GM19452 (cell line): ENCODE data around the gene COX4I1.

ENCODE experiments used
- ATAC-seq: cut with Tn5 transposase; IDR thresholded peaks from one replicate; pipeline ENCODE4 v1.9.1; 2021; ENCODE audit not compliant: unreplicated experiment

COX4I1 gene

DNA sequence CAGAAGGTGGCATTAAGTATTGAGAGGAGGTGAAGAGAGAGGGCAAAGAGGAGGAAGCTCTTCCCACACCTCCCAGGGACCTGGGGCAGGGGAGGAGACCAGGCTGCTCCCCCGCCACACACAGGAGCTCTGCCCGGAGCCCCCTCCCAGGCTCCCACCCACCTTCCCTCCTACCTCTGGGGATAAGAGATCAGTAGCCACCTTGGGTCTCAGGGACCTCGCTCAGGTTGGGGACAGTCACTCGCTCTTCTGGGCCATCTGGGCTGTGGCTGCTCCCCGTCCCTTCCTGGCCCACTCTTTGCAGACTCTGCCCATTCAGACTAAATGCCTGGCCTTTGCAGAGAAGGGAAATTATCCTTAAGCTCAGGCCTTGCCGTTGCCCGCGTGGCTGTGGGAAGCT is 33.7 kb upstream of the COX4I1 start:
- ATAC-seq = no peak

DNA sequence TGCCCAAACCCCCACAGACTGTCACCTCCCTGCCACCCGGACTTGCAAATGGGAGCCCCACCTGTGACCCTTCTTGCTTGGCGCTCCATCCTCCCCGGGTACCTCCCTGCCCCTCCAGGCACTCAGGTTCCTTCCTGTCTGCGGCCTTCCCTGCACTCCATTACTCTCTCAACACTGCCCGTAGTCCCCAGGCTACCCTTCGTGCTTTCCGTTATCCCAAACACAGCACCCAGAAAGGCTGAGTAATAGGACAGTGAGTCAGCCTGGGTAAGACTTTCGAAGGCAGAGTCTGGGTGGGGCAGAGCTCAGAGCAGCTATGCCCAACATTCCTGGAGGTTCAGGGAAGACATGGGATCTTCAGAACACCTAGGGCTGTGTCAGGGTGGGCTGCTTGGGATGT is 32.0 kb upstream of the COX4I1 start:
- no peak for ATAC-seq

DNA sequence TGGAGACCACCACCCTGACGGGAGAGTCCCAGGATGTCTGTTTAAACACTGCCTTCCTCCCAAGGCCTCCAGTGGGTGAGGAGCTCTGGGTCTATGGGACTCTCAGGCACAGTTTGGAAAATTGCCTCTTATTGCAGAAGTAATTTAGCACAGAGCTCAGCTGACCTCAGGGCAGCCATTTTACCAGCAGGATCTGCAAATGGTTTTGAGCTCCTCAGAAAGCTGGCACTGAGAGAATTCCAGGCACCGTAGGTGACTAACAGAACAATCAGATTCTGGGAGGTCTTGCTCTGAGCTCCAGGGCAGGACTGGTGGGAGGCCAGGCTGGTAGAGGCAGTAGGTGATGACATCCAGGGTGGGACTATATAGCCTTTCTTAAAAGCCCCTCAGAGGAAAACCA is 31.3 kb upstream of the COX4I1 start:
- ATAC-seq = no peak

DNA sequence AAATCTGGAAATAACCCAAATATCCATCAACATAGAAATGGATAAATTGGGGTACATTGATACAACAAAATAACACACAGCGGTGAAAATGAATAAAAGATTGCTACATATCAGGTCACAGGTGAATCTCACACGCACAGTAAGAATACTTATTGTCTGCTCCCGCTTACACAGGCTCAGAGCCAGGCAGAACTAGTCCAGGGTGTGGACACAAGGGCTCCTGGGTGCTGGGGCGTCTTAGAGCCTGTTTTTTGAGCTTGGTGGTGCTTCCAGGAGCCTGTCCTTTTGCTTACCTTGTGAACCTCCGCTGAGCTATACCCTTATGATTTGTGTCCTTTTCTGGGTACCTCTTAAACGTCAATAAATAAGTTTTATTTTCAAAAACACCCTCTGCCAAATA is 28.8 kb upstream of the COX4I1 start:
- ATAC-seq = no peak

DNA sequence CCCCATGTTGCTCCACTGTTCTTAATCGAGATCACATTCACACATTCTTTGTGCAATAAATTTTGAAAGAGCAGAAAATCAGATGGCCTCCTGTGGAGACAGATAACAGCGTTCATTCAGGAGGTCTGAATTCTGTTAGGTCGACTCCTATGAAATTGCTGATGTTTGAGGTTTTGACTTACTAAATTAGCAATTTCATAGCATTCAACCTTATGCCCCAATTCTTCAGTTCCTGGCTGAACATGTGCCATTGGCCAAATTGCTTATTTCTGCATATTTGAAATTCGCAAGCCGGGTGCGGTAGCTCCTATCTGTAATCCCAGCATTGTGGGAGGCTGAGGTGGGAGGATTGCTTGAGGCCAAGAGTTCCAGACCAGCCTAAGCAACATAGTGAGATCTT is 26.5 kb upstream of the COX4I1 start:
- ATAC-seq = no peak

DNA sequence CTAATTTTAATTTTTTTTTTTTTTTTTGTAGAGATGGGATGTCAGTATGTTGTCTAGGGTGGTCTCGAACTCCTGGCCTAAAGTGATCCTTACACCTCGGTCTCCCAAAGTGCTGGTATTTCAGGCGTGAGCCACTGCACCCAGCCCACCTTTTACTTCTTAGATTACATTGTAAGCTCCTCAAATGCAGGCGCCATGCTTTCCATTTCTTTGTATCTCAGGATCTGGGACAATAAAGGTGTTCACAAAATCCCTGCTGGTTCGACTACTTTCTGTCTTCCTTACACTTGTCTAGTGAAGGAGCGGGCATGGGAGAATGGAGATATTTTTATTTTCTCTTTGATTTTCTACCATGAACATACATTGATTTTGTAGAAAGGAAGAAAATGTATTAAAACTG is 25.4 kb upstream of the COX4I1 start:
- no peak for ATAC-seq

DNA sequence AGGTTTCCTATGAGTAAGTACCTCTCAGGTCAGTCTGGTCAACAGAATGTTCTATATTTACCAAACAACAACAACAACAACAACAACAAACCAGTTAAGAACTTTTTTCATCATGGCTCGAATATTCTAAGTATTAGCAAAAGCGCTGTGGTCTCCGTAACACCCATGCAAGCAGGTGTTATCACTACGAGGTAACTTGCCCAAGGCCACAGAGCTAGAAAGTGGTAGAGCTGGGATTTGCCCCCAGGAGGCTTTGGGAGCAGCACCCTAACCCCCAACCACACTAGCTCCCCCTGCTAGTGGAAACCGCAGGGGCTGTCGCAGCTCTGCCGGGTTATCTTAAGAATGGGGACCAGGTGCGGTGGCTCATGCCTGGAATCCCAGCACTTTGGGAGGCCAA is 24.7 kb upstream of the COX4I1 start:
- no peak for ATAC-seq

DNA sequence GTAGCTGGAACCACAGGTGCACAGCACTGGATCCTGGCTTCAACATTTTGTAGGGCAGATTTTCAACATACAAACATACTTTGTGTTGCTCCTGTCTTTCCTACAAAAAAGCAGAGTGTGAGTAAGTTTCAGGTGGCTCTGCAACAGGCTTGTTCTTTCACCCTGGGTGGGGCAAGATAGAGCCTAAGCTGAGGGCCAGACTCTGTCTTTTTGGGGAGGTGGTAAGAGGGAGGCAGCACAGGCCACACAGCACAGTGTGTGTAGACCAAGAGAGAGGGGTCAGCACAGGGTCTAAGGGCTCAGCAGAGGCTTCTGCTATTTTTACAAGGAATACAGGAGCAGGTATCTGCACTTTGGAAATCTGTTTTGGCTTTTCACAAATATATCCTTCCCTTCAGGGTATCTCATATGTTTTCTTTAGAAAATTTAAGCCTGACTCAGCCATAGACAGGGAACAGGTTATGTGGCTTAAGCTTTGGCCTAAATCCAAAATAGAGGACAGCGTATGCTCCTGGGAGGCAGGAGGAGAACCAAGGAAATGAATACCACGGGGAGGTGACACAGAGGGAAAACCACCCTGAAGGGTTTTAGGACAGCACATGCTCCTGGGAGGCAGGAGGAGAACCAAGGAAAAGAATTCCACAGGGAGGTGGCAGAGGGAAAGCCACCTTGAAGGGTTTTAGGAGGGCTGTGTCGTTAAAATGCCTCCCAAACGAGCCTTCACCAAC is 21.7 kb upstream of the COX4I1 start:
- ATAC-seq = no peak

DNA sequence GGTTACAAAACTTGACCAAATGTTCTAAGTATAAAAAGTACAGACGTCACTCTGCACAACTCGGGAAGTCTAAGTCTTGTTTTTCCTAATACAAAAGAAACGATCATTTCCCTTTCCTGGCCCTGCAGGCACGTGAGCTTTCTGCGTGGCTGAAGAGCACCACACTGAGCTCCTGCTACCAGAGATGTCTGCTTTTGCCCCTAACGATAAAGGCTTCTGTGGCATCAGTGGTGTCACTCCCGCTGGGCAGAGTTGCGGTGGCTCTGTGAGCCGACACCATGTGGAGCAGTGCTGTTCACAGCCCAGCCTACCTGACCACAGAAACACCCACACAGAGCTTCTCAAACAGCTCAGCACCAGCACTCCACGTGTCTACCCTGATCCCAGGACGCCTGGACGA is 20.6 kb upstream of the COX4I1 start:
- no peak for ATAC-seq

DNA sequence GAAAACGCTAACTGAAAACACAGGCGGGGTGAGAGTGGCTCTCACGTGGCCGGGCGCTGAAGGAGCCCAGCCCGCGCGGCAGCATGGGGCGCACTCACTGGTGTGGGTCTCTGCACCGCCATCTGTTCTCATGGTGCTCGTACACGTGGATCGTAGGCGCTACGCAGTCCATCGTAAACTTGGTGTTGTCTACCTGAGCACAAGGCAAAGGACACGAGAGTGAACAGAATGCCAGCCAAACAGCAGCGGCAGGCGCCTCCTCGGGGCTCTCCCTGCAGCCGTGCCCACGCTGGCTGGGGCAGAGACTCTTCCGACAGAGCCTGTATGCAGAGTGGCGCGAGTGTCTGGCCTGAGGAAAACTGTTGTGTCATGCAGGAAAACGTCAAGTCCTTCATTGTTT is 19.2 kb upstream of the COX4I1 start:
- ATAC-seq = no peak

DNA sequence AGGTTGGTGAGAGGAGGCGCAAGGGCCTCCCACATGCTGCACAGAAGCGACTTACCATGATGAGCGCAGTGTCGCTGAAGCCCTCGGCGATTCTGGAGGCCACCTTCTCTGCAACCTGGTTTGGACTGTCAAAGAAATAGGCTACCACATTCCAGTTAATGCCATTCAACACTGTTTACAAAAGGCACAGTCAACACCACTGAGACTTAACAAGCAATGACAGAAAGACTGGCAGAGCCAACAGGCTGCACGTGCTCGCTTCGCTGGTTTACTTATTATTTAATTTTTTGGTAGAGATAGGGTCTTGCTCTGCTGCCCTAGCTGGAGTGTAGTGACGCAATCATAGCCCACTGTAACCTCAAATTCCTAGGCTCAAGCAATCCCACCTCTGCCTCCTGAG is 18.3 kb upstream of the COX4I1 start:
- ATAC-seq = no peak

DNA sequence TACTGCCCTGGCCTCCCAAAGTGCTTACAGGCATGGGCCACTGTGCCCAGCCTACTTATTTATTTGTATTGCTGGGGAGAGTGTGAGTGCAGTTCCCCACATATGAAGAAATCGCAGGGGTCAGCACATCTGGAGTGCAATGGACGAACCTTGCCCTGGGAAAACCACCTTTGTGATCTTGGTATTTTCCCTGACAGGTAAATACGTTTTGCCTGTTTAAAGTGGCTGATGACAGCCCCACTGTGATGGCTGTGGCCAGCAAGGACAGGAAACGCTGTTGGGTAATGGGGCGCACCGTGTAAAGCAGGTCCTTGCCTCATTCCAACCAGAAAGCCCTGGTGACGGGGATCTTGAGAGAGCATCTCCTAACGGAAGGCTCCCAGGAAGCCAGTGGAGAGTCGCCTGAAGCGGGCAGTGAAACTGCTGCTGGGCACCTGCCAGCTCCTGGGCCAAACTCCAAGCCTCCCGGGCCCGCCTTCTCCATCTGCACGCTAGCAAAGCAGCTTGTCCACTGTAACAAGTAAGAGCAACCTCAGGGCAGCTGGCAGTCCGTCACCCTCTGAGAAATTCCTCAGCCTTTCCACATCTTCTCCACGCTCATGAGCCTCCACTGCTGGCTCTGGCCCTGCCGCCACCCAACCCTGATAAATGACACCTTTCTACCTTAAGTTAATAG is 17.7 kb upstream of the COX4I1 start:
- ATAC-seq = no peak

DNA sequence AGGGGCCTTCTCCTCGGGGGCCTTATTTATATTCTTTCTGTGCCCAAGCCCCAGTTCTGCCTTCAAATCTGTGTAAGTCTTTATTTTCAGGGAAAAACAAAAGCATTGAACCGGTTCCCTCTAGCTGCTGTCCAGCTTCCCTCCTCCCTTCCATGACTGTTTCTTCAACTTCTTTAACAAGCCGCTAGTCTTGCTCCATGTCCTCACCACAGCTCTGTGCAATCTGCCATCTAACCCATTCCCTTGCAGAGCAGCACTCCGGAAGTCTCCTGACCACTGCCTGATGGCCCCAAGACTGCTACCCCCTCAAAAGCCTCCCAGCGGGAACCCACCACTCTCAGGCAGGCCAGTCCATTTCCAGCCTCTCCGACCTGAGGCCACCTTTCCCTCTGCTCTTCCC is 17.0 kb upstream of the COX4I1 start:
- ATAC-seq = no peak

DNA sequence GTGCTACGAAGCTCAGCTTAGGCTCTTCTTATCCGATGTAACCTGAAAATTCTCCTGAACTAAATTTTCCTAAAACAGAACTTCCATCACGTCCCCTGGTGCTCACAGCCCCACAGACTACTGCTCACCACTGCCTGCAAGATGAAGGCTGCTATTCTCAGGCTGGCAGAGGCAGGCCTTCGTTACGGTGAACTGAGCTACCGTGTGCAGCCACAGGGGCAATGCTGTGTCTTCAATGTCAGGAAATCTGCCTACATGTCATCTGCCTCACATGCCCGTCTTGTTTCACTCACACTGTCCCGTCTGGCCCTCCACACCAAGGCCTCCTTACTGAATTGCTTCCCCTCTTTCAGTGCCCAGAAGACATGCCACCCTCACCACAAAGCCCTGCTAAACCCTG is 16.1 kb upstream of the COX4I1 start:
- no peak for ATAC-seq

DNA sequence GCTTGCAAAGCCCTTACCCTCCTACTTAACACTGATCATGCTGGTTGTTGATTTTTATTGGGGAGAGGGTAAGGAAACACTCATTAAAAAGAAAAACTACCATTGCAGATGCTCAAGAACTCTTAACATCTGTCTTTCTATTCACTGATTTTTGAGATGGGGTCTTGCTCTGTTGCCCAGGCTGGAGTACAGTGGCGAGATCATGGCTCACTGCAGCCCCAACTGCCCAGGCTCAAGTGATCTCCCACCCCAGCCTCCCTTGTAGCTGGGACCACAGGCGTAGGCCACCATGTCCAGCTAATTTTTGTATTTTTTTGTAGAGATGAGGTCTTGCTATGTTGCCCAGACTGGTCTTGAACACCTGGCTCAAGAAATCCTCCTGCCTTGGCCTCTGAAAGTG is 14.7 kb upstream of the COX4I1 start:
- ATAC-seq = no peak

DNA sequence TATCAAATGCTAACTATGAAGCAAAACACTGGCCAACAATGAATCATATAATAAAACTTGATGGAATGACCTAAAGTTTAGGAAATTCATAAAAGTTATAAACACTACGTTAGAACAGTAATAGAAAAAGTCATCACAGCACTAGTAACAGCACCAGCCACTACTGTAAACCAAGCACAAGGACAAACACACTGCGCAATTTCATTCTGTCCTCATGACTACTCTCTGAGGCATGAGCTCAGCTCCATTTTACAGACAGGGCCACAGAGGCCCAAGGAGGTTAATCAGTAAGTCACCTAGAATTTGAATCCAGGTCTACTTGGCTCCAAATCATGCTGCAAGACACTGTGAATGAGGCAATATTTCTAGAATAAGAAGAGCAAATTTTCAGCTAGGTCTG is 13.6 kb upstream of the COX4I1 start:
- ATAC-seq = no peak

DNA sequence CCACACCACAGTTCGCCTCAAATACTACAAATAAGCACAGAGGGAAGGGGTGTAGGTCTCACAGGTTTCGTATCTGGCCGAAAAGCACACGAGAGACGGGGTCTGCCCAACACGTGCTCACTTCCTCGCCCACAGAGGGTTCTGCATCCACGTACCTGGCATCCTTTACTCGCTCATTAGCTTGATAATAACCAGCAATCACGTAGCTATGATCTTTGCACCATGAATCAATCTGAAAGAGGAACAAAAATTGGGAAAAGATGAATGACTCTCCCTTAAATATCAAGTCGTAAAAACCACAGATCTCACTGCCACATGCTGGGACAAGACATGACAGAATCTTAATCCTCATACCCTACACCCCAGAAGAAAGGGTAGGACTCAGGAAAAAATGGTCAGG is 10.7 kb upstream of the COX4I1 start:
- ATAC-seq = no peak

DNA sequence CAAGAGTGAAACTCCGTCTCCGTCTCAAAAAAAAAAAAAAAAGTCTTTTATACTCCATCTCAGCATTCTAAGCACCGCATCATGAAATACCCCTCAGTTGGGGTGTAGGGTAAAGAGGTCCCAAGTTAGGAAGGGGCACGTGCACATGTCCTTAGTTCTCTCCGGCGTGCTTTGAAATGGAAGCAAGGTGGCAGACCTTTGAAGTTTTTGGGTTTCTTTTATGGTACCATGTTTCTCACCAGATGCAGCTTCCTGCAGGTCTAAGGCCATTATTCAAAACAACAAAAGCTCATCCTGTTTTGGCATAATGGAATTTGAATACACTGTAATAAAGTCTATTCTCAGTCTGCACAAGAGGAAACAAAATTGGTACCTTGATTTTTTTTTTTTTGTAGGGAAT is 9.7 kb upstream of the COX4I1 start:
- ATAC-seq = no peak

DNA sequence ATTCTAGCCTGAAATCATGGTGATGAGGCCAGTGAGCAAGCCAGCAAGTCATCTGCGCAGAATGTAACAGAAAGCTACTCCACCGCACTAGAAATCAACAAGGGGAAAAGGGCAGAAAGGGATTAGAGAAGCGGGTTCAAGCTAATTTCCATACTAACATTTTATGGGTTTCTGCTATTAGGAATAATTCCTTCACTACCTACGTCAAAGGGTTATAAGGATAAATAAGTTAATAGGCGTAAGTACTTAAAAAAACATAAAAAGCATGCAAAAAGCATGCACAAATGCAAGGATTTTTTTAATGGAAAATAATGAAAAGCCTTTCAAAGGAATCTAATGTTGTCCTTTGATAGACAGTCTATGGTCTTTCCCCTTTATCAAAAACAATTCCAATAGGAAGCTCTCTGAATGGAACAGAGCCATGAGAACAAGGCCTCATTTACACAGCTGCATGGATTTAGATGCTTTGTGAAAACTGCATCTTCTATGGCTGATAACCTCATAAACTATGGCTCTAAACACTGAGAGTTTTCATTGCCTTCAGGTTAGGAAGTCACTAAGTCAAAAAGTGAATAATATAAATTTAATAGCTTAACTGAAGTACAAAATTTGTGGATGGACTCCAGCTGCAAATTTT is 5.7 kb upstream of the COX4I1 start:
- no peak for ATAC-seq

DNA sequence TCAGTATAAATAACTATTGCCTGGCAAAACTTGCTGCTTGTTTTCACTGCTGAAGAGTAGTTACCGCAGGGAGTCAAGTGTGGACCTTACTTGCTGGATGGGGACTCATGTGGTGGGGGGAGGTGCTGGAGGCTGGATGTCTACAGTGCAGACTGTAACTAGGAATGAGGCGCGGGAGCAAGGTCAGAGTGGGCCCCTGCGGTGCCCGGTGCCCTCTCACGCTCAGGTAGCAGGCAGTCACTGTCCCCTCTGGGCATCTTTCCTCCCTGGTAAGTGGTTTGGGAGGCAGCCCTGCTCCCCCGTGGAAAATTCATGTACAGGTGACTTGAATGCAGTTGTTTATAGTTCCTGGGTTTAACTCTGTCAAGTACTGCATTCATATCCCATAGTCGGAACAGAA is 4.8 kb upstream of the COX4I1 start:
- no peak for ATAC-seq

DNA sequence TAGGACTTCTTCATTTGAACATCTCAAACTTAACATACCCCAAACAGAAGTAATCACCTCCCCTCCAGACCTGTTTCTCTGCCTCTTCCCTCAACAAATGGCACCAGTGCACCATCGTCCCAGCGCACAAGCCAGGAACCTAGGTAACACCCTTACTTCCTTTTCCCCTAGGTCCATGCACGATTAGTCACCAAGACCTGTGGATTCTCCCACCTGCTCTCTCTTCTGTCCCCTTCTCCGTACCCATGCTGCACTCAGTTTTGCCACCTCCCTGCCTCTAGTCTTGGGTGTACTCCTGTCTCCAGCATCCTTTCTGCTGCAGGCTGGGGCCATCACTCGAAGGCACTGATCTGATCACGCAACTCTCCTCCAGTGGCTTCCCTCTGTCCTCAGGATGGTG is 3.3 kb upstream of the COX4I1 start:
- no peak for ATAC-seq

DNA sequence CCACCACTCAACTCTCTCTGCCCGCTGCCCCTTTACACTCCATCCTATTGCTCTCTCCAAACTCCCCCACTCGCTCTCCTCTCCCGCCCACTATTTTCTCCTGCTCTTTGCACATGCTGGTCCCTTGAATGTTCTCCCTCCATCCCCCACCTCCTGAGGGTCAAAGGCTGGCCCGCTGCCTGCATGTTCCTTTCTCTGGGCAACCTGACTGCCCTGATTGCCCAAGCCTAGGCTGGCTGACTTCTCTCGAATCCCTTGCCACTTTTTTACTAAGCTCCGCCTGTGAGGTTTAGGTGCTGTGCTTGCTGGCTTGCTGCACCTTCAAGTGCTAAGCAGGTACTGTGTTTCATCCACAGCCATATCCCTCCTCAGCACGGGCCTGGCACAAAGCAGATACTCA is 2.9 kb upstream of the COX4I1 start:
- no peak for ATAC-seq
